GOT3 (cell line): ENCODE data around the gene IL22RA1.
A peak's percentile ranks its signal among the peaks of the same experiment; 100 is the strongest.

Experiments
- DNase-seq: peaks from one replicate; lab custom pipeline; 2025; ENCODE audit warnings: mixed read lengths; lab: John Stamatoyannopoulos, UW

Gene IL22RA1

DNA sequence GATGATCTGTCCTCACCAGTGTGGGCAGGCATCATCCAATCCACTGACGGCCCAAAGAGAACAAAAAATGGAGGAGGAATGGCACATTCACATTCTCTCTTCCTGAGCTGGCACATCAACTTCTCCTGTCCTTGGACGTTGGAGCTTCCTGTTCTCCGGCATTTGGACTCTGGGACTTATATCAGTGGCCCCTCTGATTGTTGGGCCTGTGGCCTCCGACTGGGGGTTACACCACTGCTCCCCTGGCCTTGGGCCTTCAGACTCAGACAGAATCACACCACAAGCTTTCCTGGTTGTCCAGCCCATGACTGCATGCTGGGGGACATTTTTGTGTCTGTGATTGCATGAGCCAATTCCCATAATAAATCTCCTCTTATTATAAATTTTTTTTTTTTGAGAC is 24.1 kb upstream of the IL22RA1 start:
- DNase-seq, result no peak

DNA sequence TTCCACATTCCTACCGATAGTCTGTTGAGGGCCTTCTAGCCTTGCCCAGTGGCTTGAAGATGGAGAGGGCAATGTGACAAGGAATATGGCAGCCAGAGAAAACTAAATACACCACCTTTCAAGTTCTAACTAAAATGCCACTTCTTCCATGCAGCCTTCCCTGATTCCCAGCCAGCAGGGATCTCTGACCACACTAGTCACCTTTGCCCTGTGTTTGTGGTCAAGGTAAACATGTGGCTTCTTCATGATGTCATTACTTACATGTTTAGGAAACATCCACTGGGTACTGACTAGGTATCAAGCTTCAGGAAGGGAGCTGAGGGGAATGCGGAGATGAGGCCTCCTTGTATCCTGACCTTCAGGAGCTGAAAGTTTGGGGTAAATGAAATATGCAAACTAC is 22.6 kb upstream of the IL22RA1 start:
- no peak for DNase-seq

DNA sequence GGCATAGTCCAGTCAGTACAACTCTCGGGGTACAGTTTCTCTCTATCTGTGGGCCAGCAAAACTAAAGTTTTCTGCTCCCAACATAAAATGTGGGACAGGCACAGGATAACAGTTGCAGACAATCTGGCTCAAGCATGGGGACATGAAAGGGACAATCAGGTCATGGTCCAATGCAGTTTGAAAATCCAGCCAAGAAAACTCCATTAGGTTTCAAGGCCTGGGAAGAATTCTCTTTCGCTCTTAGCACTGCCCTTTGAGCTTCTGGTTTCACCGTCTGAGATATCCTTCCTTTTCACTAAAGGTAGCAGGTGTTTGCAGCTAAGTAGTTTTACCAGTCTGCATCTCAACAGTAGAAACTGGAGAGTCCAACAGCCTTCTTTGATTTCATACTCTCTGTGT is 21.1 kb upstream of the IL22RA1 start:
- DNase-seq, result no peak

DNA sequence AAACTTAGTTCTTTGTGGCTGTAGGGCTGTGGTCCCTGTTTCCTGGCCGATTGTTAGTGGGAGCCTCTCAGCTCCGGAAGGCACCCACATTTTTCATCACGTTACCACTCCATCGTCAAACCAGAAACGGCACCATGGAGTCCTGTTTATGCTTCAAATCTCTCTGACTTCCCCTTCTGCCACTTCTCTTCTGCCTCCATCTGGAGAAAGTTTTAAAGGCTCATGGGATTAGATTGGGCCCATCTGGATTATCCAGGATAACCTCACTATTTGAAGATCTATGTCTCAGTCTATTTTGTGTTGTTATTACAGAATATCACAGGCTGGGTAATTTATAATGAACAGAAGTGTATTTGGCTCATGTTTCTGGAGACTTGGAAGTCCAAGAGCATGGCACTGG is 19.3 kb upstream of the IL22RA1 start:
- DNase-seq, result no peak

DNA sequence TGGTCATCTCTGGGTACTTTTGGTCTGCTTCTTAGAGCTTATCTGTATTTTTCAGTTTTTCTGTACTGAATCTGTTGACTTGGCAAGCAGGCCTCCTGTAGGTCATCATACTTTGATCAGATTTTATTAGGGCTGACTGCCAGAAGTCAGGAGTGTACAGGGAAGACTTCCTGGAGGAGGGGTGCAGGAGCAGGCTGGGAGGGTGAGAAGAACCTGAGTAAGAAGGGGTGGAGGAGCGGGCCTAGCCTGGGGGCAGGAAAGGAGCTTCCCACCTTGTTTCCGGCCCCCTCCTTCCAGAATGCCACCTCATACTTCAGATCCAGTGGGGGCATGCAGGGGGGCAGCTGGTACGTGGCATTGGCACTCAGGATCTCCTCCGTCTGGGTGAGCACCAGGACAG is 18.3 kb upstream of the IL22RA1 start:
- no peak for DNase-seq

DNA sequence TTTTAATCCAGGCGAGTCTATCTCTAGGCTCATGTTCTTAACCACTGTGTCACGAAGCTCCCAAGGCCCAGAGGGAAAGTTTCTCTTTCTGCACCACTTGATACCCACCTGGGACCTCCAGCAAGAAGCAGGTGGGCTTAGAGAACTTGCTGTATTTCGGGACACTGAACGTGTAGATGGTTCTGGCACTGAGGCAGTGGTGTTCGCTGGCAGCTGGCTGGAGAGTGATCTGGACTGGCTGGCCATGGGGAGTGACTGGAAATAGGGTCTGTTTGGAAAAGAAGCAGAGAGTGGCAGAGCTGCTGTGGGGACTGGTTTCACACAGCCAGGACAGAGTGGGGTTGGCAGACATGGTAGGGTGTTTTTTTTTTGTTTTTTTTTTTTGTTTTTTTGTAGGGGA is 16.4 kb upstream of the IL22RA1 start:
- no peak for DNase-seq

DNA sequence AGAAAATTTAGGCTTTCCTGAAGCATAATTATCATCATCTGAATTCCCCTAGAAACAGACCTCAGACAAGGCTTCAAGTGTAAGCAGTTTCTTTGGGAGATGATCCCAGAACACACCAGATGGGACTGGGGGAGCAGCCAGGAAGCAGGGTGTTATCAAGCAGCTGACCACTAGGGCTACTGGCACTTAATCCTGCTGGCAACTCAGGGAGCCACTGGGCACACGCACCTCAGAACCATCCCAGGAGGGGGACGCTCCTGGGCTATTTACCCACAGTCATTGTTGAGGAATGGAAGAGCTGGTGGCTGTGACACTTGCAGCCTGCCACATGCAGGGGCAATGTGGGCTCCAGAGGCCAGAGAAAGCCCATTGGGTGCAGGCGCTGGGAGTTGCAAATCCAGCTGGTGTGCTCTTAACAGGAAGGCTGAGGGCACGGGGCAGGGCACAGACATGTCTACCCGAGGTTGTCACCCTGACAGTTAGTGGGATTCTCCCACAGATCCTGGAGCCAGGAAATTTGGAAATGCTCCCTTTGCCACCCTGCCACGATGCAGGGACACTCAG is 15.1 kb upstream of the IL22RA1 start:
- no peak for DNase-seq

DNA sequence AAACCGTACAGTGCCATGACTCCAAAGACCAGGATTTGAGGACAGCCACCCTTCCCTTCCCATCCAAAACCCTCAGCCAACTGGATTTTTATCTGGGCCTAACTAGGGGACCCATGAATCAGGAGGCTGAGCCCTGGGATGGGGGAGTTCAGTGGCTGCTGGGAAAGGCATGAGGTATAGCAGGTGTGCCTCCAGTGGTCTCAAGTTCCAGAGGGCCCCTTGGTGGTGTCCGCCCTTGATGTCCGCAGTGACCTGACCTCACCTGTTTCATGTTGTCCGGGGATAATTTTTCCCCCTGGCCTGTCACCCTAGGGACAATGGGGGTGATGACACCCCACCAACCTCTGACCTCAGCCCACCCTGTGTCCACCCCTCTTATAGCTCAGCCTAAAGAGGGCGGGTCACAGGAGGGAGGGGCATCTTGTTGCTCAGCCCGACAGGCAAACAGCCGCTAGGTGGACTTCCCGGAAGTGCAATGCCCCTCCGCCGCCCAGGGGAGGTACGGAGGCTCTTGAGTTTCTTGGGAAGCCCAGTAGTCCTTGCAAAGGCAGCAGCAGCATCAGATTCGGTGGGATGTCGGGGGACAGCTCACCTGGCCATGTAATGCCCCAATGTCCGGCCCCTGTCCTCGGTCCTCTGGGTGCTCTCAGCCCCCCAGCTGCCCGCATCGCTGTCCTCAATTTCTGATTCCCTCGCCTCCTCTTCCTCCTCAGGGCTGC is 13.8 kb upstream of the IL22RA1 start:
- DNase-seq, result no peak

DNA sequence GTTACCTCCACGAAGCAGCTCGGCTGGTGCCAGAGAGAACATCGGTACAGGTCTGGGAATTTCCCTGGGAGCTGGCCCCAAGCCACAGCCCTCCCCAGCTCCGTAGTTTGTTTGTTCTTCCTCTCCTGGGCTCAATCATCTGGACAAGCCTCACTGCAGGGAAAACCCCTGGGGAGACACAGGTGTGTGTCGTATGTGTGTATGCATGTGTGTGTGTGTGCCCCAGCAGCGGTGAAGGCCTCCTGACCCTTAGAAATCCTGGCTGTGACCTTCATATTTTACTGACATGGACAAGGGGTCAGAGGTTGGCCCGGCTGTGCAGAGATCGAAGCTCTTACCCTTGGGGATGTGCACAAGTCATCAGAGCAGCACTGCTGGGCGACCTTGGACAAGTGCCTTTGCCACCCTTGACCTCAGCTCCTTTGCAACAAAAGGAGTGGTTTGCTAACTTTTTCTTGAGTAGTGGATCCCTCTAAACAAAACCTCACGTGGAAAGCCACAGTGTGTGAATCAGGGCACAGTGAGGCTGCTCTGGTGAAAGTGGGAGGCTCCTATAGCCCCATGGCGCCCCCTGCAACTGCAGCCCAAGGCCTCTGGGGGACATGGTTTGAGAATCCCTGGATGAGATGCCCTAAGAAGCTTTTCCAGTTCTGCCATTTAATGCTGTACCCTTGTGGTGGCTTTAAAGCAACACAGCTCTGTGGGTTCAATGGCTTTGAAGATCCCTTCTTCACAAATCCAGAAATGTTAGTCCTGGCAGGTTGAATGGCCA is 12.3 kb upstream of the IL22RA1 start:
- DNase-seq, result no peak

DNA sequence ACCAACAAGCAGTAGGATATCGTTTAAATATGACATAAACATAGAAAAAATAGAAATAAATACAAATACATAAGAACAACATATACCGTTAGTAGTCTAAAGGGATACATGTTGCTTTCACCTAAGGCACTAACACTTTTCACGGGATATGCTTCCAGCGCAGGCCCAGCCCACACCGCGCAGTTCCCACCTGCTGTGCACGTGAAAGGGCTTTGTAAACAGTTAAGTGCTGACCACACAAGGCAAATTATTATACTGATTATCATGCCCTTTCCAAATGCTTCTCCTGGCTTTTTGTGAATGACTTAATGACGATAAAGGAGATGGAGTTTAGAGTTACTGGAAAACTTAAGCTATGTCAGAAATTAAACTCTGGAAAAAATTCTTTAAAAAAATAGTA is 11.3 kb upstream of the IL22RA1 start:
- no peak for DNase-seq

DNA sequence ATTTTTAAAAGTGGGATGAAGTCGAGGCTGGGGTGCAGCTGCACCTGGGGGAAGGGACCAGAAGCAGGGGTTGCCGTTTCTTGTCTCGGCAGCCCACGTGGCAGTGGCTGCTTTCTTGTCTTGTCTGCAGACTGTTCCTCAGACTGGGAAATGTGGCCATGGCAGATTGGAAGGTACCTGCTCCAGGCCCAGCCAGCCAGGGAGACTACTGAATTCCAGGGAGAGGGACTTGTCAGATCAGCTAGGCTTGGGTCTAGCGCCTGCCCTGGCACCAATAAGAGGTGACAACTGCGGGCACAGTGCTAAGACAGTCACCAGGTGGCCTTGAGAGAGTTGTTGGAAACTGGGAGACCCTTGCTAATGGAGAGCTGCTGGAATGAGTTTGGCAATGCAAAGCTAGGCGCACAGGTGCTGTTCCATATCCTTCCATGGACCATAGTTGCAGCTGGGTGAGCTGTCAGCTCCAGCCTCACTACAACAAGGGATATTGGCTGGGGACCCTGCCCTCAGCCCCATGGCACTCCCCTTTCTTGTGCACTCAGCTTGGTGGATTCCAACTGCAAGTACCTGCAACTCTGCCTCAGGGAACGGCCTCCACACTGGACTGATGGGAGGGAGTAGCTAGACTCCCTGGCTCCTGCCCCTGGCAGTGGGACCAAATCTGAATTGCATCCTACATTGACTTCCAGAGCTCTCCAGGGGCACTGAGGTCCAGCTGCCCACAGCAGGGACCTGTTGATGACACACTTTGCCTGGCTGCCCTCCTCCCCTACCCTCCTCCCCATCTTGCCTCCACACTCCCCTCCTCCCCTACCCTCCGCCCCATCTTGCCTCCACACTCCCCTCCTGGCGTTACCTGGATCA is 9.9 kb upstream of the IL22RA1 start:
- DNase-seq, result no peak

DNA sequence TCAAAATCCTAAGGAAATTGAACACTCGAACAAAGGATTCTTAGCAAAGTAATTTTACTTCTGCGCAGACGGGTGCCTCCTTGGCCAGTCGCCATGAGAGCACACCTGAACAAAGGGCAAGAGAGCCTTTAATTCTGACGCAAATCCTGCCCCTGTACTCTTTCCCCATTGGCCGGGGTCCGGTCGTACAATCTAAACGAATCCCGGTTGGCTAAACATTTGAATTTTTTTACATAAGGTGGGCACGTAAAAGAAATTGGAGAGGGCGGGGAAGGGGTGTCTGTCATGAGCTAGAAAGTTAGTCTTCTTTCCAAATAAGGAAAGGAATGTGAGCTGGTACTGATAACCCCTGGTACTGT is 8.2 kb upstream of the IL22RA1 start:
- DNase-seq, result no peak

DNA sequence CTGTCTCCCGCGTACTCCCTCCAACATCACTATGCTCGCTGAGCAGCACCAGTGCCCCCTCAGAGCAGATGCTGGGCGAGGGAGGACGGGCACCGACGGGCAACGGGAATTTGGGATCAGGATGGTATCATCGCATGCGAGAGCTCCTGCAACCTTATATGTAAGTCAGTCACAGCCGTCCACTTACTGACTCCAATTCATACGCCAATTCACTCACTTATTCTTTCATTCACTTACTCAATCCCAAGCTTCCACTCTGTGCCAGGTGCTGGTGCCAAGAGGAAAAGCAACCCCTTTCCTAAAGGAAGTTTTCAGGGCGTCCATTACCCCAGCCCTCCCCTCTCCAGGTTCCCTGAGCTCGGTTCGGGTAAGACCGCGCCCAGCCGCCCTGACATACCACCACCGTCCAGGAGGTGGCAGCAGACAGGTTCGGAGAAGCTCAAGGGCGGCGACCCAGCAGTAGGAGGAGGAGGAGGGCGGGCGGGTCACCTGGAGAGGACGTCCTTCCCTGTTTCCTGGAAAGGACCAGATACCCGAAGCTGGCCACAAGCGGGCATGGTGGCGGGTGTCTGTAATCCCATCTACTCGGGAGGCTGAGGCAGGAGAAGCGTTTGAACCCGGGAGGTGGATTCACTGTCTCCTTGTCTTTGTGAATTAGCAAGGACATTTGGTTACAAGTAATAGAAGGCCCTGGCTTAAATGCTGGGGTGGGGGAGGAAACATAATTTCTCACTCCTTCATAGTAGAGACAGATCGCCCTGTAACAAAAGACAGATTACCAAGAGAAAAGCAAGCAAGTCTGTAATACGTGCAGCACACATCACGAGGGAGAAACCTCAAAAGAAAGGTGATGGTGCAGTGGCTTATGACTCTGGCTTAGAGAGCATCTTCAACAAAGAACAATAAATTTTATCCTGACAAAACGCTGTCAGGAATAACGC is 7.6 kb upstream of the IL22RA1 start:
- DNase-seq, result peak; percentile 47

DNA sequence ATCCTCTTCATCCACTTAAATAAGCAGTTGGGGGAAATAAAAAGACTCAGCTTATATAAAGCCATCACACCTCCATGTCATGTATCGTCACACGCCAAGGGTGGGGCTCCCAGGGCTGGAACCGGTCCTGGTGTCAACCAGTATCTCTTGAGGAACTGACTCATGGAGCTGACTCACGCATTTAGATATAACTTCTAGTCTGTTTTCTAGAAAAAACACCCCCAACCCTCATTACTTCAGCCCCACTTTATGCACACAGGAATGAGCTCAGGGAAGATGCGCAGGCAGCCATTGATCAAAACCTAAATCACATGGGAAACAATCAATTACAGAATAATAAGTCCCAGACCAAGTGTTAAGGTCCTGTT is 6.9 kb upstream of the IL22RA1 start:
- no peak for DNase-seq

DNA sequence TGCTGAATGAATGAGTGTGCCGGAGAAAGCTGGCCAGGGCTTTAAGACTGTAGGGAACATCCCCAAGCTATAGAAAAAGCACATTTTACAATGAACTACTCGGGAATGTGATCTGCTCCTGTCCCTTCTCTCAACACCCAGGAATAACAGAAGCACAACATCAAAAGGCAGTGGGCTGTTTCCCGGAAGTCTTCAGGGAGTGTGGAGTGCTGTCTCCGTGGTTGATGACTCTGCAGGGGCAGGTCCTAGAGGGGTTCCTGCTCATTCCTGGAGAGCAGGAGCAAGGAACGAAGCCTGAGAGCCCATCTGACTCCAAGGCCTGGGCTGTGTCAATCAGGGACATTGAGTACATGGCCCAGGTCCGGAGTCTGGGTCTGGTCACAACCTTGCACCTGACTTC is 4.9 kb upstream of the IL22RA1 start:
- DNase-seq, result no peak

DNA sequence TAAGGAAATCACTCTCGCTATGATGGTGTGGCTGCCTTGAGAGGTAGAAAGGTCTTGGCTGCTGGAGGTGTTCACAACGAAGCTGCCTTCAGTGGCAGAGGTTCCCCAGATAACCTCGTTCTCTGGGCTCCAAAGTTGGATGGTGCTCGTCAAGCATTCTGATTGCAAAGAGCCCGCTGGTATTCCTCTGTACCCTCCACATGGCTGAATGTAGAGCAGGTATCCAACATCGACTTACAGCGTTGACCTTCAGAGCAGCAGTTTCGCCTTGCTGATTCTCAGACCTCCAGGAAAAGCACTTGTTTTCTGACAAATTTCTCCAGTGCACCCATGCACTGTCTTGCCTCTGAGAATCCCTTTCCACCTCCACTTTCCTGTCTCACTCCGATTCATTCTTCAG is 4.3 kb upstream of the IL22RA1 start:
- DNase-seq, result no peak

DNA sequence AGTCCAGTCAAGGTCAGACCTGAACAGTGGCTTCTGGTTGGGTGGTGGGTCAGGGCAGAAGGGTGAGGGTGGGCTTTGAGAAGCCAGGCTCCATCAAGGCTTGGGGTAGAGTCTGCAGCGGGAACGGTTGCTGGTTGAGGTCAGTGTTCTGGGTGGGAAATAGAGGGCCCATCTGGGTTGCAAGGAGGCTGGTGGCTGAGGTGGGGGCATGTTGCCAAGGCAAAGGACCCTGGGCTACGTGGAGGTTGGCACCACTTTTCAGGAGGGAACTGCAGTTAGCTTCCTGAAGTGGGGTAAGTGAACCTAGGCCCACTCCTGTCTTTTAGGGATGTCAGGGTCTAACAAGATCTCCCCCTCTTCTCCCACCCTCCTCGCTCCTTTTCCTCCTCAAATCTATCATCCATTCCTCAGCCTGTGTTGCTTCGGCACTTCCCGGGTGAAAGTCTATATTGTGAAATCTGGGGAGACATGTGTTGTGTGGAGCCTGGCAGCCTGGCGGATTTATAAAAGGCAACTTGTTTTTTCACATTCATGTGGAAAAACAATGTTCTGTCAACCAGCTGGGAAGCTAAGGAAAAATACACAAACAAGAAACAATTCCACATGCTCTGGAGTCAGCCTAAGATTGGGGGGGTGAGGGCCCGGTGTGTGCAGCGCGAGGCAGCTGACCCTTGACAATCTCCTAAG is 1.5 kb downstream of the IL22RA1 start:
- DNase-seq, result no peak

DNA sequence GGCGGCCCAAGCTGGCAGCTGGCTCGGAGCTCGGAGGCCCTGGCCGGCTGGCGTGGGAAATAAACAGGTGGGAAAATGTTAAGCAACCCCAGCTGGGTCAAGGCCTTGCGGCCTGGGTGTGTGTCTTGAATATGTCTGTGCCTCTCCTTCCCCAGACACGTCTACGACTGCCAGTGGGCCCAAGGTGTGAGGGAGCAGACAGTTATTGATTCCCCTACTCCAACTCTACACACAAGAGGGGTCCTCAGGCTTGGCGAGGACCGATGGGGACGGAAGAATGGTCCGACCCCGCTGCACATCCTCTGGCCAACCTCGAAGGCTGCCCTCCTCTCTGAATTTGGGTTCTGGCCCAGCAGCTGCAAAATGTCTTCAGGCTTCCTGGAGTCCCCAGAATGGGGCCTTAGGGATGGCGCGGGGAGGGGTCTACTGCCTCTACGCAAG is 2.2 kb downstream of the IL22RA1 start:
- DNase-seq, result no peak

DNA sequence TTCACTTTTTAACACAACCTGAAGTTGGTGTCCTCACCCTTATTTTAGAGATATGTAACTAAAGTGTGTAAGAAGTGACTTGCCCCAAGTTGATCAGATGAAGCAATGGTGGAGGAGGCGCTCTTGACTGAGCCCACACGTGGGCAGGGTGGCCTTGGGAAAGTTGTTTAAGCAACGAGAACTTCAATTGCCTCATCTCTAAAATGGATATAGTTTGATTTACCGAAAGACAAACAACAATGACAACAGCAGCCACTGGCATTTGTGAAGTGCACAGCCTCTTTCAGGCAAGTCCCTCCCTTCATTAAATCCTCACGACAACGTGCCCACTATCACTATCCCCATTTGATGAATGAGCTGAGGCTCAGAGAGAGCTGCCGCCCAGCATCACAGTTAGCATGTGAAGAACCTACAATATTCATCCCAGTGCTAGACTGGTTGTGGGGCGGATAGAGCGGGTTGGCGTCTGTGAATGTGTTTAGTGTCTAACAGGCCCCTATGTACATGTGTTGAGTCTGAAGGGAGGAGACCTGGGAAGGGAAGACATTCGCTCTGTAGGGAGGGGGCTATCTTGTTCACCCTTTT is 3.0 kb downstream of the IL22RA1 start:
- no peak for DNase-seq

DNA sequence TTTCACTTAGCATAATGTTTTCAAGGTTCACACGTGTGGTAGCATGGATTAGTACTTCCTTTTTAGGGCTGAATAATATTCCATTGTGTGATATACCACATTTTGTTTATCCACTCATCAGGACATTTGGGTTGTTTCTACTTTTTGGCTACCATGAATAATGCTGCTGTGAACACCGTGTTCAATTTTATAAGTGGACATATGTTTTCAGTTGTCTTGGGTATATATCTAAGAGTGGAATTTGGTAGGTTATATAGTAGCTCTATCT is 3.8 kb downstream of the IL22RA1 start:
- DNase-seq, result no peak
